Effector memory CD8-positive, alpha-beta T cell (primary cell): Measurements from ENCODE around the gene PDLIM7.
"Not testable (repeated sequence)": the region's sequence is repeated elsewhere in the genome, so short reads cannot be mapped to it uniquely, and the experiment has no call there.

ENCODE experiments used
- ATAC-seq: fragments of 150-1000 bp; cut with Tn5 transposase; replicated peaks from 2 replicates; pipeline ENCODE4 v1.10.0; 2021; ENCODE audit warnings: mild to moderate bottlenecking, moderate library complexity
- DNase-seq, 3 experiments: peaks; one replicate each; pipeline ENCODE4 v3.0.0; 2021
- H3K27ac Mint-ChIP-seq, 2 donors: one replicate each; pipeline ENCODE4 v1.8.0; 2022; ENCODE audit warnings: mild to moderate bottlenecking in 2 of 2, mixed read lengths in 2 of 2, moderate library complexity in 2 of 2
- H3K27me3 Mint-ChIP-seq, 2 donors: one replicate each; pipeline ENCODE4 v1.8.0; 2022; ENCODE audit warnings: mixed read lengths in 2 of 2
- H3K36me3 Mint-ChIP-seq: one replicate; pipeline ENCODE4 v1.8.0; 2022; ENCODE audit warnings: mild to moderate bottlenecking, moderate library complexity, mixed read lengths; ENCODE audit not compliant: insufficient read depth
- H3K4me1 Mint-ChIP-seq, 2 donors: one replicate each; pipeline ENCODE4 v1.8.0; 2022; ENCODE audit warnings: low read depth in 2 of 2, mixed read lengths in 2 of 2
- H3K4me3 Mint-ChIP-seq, 2 donors: one replicate each; pipeline ENCODE4 v1.8.0; 2022; ENCODE audit warnings: mild to moderate bottlenecking in 2 of 2, mixed read lengths in 2 of 2, moderate library complexity in 2 of 2
- H3K9me3 Mint-ChIP-seq, 2 donors: one replicate each; pipeline ENCODE4 v1.8.0; 2022; ENCODE audit warnings: mixed read lengths in 2 of 2
- total RNA-seq, 9 experiments: gene quantifications; one replicate each; lab custom pipeline; 2026; lab: John Stamatoyannopoulos, UW

PDLIM7 gene
- total RNA-seq: 0.67 to 10.9 (median 5.5) reads per million in 9 experiments

- Mint-ChIP-seq H3K36me3 (peaks cover 3% of the 10 kb centered on the region), H3K27me3 (no peaks in the 10 kb centered on the region), H3K27ac (peak within 1 kb of the TSS; percentile 47 to 88), H3K4me1 (peaks cover 28 to 29% of the 10 kb centered on the region in 2 donors), H3K4me3 (peak within 1 kb of the TSS; percentile 78 to 83), H3K9me3 (no peaks in the 10 kb centered on the region)
- ATAC-seq (peak; percentile 86), DNase-seq (peak; percentile 91 to 93 (median 93))
Measured at GRCh38 chr5:177497292-177498012, at the start of gene PDLIM7. Gene PDLIM7 (minus strand): TSS chr5:177497604. CDS start chr5:177496512, 1,092 bp downstream.

GRCh38 chr5:177546258-177546741 is 48.9 kb upstream of the PDLIM7 start:
- Mint-ChIP-seq H3K27ac (peak overlapping the region in 1 of 2 donors; percentile 85), H3K27me3 (no peaks in the 10 kb centered on the region), H3K4me1 (peaks cover 19 to 45% of the 10 kb centered on the region in 2 donors), H3K36me3 (peaks cover 11% of the 10 kb centered on the region), H3K9me3 (no peaks in the 10 kb centered on the region), H3K4me3 (no peak overlapping the region)
- ATAC-seq (no peak), DNase-seq (no peak)

- ATAC-seq (no peak), DNase-seq (no peak)
- peaks cover 19 to 45% of the 10 kb centered on the region in 2 donors for H3K4me1 Mint-ChIP-seq
- H3K9me3 Mint-ChIP-seq: no peaks in the 10 kb centered on the region
- H3K27me3 Mint-ChIP-seq: no peaks in the 10 kb centered on the region
- H3K36me3 Mint-ChIP-seq: peaks cover 11% of the 10 kb centered on the region
- H3K27ac Mint-ChIP-seq: no peak overlapping the region
- no peak overlapping the region for H3K4me3 Mint-ChIP-seq
Measured at GRCh38 chr5:177545487-177546257, 48.3 kb upstream of the PDLIM7 start.

GRCh38 chr5:177542816-177543465 is 45.5 kb upstream of the PDLIM7 start:
- ATAC-seq (no peak), DNase-seq (no peak)
- Mint-ChIP-seq H3K4me3 (no peak overlapping the region), H3K27ac (no peak overlapping the region), H3K36me3 (peaks cover 17% of the 10 kb centered on the region), H3K27me3 (no peaks in the 10 kb centered on the region), H3K4me1 (peaks cover 17 to 39% of the 10 kb centered on the region in 2 donors), H3K9me3 (no peaks in the 10 kb centered on the region)

- Mint-ChIP-seq H3K27ac (no peak overlapping the region), H3K4me1 (peaks cover 8 to 26% of the 10 kb centered on the region in 2 donors), H3K4me3 (no peak overlapping the region), H3K27me3 (no peaks in the 10 kb centered on the region), H3K9me3 (no peaks in the 10 kb centered on the region), H3K36me3 (peaks cover 19% of the 10 kb centered on the region)
- DNase-seq (no peak), ATAC-seq (no peak)
Measured at GRCh38 chr5:177540438-177540837, 43.0 kb upstream of the PDLIM7 start.

- H3K4me3 Mint-ChIP-seq: no peak overlapping the region
- no peak for DNase-seq
Measured at GRCh38 chr5:177539411-177539810, 42.0 kb upstream of the PDLIM7 start.

GRCh38 chr5:177538876-177539275 is 41.5 kb upstream of the PDLIM7 start:
- H3K9me3 Mint-ChIP-seq: no peaks in the 10 kb centered on the region
- no peak for DNase-seq
- H3K4me1 Mint-ChIP-seq: peaks cover 8 to 23% of the 10 kb centered on the region in 2 donors
- no peaks in the 10 kb centered on the region for H3K27me3 Mint-ChIP-seq
- H3K36me3 Mint-ChIP-seq: peaks cover 30% of the 10 kb centered on the region
- H3K4me3 Mint-ChIP-seq: no peak overlapping the region
- H3K27ac Mint-ChIP-seq: peak overlapping the region in 1 of 2 donors; percentile 69
- no peak for ATAC-seq

More at GRCh38 chr5:177539411-177539810, 42.0 kb upstream of the PDLIM7 start:
- no peak for ATAC-seq
- peaks cover 8 to 26% of the 10 kb centered on the region in 2 donors for H3K4me1 Mint-ChIP-seq
- H3K9me3 Mint-ChIP-seq: no peaks in the 10 kb centered on the region
- no peaks in the 10 kb centered on the region for H3K27me3 Mint-ChIP-seq
- H3K27ac Mint-ChIP-seq: peak overlapping the region in 1 of 2 donors; percentile 69
- peaks cover 26% of the 10 kb centered on the region for H3K36me3 Mint-ChIP-seq

- H3K4me1 Mint-ChIP-seq: peaks cover 5 to 13% of the 10 kb centered on the region in 2 donors
- no peaks in the 10 kb centered on the region for H3K9me3 Mint-ChIP-seq
- DNase-seq (no peak), ATAC-seq (no peak)
- H3K27ac Mint-ChIP-seq: peak overlapping the region; percentile 44 to 70
- H3K36me3 Mint-ChIP-seq: peaks cover 37% of the 10 kb centered on the region
- no peak overlapping the region for H3K4me3 Mint-ChIP-seq
- no peaks in the 10 kb centered on the region for H3K27me3 Mint-ChIP-seq
Measured at GRCh38 chr5:177537389-177538361, 40.3 kb upstream of the PDLIM7 start.

- Mint-ChIP-seq H3K36me3 (peaks cover 34% of the 10 kb centered on the region), H3K9me3 (no peaks in the 10 kb centered on the region), H3K4me3 (no peak overlapping the region), H3K27me3 (no peaks in the 10 kb centered on the region), H3K4me1 (peaks cover 5 to 7% of the 10 kb centered on the region in 2 donors), H3K27ac (peak overlapping the region in 1 of 2 donors; percentile 38)
- ATAC-seq (no peak), DNase-seq (no peak)
Measured at GRCh38 chr5:177536386-177536785, 39.0 kb upstream of the PDLIM7 start.

GRCh38 chr5:177535125-177535524 is 37.7 kb upstream of the PDLIM7 start:
- Mint-ChIP-seq H3K27ac (peak overlapping the region; percentile 26 to 53), H3K9me3 (no peaks in the 10 kb centered on the region), H3K4me1 (peaks cover 5 to 7% of the 10 kb centered on the region in 2 donors), H3K36me3 (peaks cover 38% of the 10 kb centered on the region), H3K4me3 (no peak overlapping the region), H3K27me3 (no peaks in the 10 kb centered on the region)
- ATAC-seq (no peak), DNase-seq (no peak)

GRCh38 chr5:177534433-177534832 is 37.0 kb upstream of the PDLIM7 start:
- not testable (repeated sequence) for H3K4me1 Mint-ChIP-seq, DNase-seq, ATAC-seq, H3K4me3 Mint-ChIP-seq, H3K9me3 Mint-ChIP-seq, H3K27ac Mint-ChIP-seq, H3K27me3 Mint-ChIP-seq
- H3K36me3 Mint-ChIP-seq: peaks cover 38% of the 10 kb centered on the region

- H3K4me1 Mint-ChIP-seq: peaks cover 0 to 3% of the 10 kb centered on the region in 2 donors
- no peaks in the 10 kb centered on the region for H3K27me3 Mint-ChIP-seq
- H3K27ac Mint-ChIP-seq: peak overlapping the region in 1 of 2 donors; percentile 20
- no peaks in the 10 kb centered on the region for H3K9me3 Mint-ChIP-seq
- no peak for DNase-seq
- peaks cover 30% of the 10 kb centered on the region for H3K36me3 Mint-ChIP-seq
- no peak for ATAC-seq
- no peak overlapping the region for H3K4me3 Mint-ChIP-seq
Measured at GRCh38 chr5:177531209-177531940, 34.0 kb upstream of the PDLIM7 start.
